Measurements from ENCODE around the gene ZC3H7B. TPM values are rescaled to one million over a fixed set of nuclear protein-coding genes. Genes with fewer than 3 reads are reported as not detected.

The ZC3H7B gene
- polyA plus RNA-seq, 3 donors, result 0.31 to 15.7 (median 0.49) TPM

DNA sequence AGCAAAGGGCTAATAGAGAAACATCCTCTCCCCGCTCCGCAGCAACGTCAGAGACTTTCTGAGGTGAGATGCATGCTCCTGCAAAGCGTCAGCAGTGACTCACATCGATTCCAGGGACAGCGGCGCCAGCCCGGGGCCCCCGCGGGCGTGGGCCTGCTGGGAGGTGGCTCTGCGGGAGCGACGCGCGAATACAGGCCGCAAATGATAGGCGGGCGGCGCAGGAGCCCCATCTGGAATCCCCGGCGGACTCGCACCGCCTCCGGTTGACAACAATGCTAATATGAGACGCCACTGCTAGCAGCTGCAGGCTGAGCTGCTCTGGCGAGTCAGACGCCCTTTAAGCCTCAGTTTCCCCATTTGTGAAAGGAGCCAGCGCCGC is 15.9 kb upstream of the ZC3H7B start:
- Histone ChIP-seq H3K9me3 (replicated peaks in 1 of 2; ENCODE audit: control insufficient read depth in 1 of 2, insufficient read depth in 1 of 2, low read length in 2 of 2) (no peaks in the 10 kb centered on the region), H3K27ac (ENCODE audit: low read depth in 1 of 2, low read length in 2 of 2) (peak overlapping the region; percentile 53 to 97), H3K4me3 (replicated peaks in 1 of 3; ENCODE audit: low read depth in 2 of 3, low read length in 3 of 3) (peak overlapping the region; percentile 75 to 99 (median 96)), H3K79me2 (ENCODE audit: insufficient read depth, low read length) (peaks cover 53% of the 10 kb centered on the region), H4K20me1 (ENCODE audit: insufficient read depth, low read length) (peaks cover 10% of the 10 kb centered on the region), H3K4me1 (ENCODE audit: control insufficient read depth in 1 of 2, insufficient read depth in 2 of 2, low read length in 2 of 2) (peaks cover 25 to 33% of the 10 kb centered on the region in 2 donors), H3K9ac (ENCODE audit: insufficient read depth, low read length, poor library complexity, severe bottlenecking) (peak overlapping the region; percentile 84), H3K27me3 (ENCODE audit: control insufficient read depth in 2 of 2, insufficient read depth in 2 of 2, low read length in 2 of 2) (no peaks in the 10 kb centered on the region), H3K36me3 (replicated peaks in 1 of 2; ENCODE audit: control insufficient read depth in 1 of 2, insufficient read depth in 2 of 2, low read length in 2 of 2) (peaks cover 15 to 25% of the 10 kb centered on the region in 2 donors), H2AFZ (ENCODE audit: insufficient read depth, low read depth, low read length, poor library complexity, severe bottlenecking) (peak overlapping the region; percentile 92), H3K4me2 (replicated peaks; ENCODE audit: extremely low read depth, low read length, poor library complexity, severe bottlenecking) (peak overlapping the region; percentile 100)
- Mint-ChIP-seq H3K36me3 (peaks cover 22 to 29% of the 10 kb centered on the region in 2 donors), H3K27ac (peak overlapping the region; percentile 93 to 99 (median 98)), H3K9me3 (no peaks in the 10 kb centered on the region), H3K4me1 (peaks cover 38% of the 10 kb centered on the region), H3K27me3 (ENCODE audit: low read depth in 3 of 3) (peaks cover 0 to 5% (median 0%) of the 10 kb centered on the region in 3 donors), H3K4me3 (peak overlapping the region; percentile 80 to 94)
- intact Hi-C loops (cut with micrococcal nuclease), result loop anchor here in 1 of 2 donors (5.0 to 10.0 kb wide), 5 partner anchors 81 to 1241 kb away; partner anchors contain the start of genes L3MBTL2, ST13, TEF and TOB2
- peak; percentile 41 to 81 (median 54) for DNase-seq
- TF ChIP-seq, protein P1, sequence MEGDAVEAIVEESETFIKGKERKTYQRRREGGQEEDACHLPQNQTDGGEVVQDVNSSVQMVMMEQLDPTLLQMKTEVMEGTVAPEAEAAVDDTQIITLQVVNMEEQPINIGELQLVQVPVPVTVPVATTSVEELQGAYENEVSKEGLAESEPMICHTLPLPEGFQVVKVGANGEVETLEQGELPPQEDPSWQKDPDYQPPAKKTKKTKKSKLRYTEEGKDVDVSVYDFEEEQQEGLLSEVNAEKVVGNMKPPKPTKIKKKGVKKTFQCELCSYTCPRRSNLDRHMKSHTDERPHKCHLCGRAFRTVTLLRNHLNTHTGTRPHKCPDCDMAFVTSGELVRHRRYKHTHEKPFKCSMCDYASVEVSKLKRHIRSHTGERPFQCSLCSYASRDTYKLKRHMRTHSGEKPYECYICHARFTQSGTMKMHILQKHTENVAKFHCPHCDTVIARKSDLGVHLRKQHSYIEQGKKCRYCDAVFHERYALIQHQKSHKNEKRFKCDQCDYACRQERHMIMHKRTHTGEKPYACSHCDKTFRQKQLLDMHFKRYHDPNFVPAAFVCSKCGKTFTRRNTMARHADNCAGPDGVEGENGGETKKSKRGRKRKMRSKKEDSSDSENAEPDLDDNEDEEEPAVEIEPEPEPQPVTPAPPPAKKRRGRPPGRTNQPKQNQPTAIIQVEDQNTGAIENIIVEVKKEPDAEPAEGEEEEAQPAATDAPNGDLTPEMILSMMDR (IDR thresholded peaks at IDR 0.05), result no peak
- WGBS (ENCODE audit: insufficient coverage), result 2% methylated on average over 30 of the region's 30 CpGs

DNA sequence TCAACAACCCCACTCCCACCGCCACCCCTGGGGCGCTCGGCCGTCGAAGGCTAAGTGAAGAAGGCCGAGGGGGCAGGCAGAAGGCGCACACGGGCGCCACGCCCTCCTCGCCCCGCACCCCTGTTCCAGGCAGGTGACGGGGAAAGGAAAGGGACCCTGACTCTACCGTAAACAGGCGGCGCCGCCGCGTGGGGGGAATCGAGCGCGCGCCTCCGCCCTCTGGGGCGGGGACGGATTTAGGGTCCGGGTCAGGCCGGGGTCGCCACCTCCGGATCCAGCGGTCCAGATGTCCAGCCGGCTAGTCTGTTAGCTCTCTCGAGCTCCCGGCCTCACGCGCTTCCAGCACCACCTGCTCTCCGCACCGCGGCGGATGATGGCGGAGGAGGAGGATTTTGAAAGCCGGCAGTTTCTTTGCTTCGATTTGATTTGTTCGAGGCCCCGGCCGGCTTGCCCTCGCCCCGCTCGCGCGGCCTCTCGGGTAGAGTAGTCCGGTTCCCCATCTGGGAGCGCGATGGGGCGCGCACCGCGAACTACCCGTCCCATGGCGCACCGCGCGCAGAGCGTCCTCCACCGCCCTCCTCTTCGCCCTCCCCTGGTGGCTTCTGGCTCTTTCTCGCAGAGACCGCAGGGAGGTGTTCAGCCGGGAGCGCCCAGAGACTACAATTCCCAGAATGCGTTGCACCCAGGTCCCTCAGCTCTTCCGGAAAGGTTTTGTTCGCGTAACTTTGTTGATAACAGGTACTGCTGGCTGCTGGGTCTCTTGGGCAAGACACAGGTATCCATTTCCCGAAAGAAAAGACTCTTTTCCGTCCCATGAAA is 15.3 kb upstream of the ZC3H7B start, which contains the start of gene RANGAP1:
TSS of gene RANGAP1 (minus strand) at position 368 of the 819 bp plus-strand sequence. CDS start 5,143 bp downstream, outside the sequence.
- peak within 1 kb of the TSS; percentile 84 for H3K9ac ChIP-seq (ENCODE audit: insufficient read depth, low read length, poor library complexity, severe bottlenecking)
- H3K4me1 ChIP-seq (ENCODE audit: control insufficient read depth in 1 of 2, insufficient read depth in 2 of 2, low read length in 2 of 2), result peaks cover 25 to 33% of the 10 kb centered on the region in 2 donors
- Mint-ChIP-seq H3K4me1 (peaks cover 34% of the 10 kb centered on the region), H3K36me3 (peaks cover 16 to 23% of the 10 kb centered on the region in 2 donors), H3K9me3 (no peaks in the 10 kb centered on the region), H3K27ac (peak within 1 kb of the TSS; percentile 95 to 99 (median 98)), H3K4me3 (peak within 1 kb of the TSS; percentile 80 to 94), H3K27me3 (ENCODE audit: low read depth in 3 of 3) (peaks cover 0 to 5% (median 0%) of the 10 kb centered on the region in 3 donors)
- peaks cover 47% of the 10 kb centered on the region for H3K79me2 ChIP-seq (ENCODE audit: insufficient read depth, low read length)
- peaks cover 9 to 19% of the 10 kb centered on the region in 2 donors for H3K36me3 ChIP-seq (replicated peaks in 1 of 2; ENCODE audit: control insufficient read depth in 1 of 2, insufficient read depth in 2 of 2, low read length in 2 of 2)
- peak within 1 kb of the TSS; percentile 92 for H2AFZ ChIP-seq (ENCODE audit: insufficient read depth, low read depth, low read length, poor library complexity, severe bottlenecking)
- H3K27me3 ChIP-seq (ENCODE audit: control insufficient read depth in 2 of 2, insufficient read depth in 2 of 2, low read length in 2 of 2), result no peaks in the 10 kb centered on the region
- peak; percentile 96 to 98 (median 98) for DNase-seq
- intact Hi-C loops (cut with micrococcal nuclease), result loop anchor here in 1 of 2 donors (2.0 to 10.0 kb wide), 6 partner anchors 81 to 1241 kb away; partner anchors contain the start of genes DESI1, L3MBTL2, ST13 and TEF
- H3K4me2 ChIP-seq (replicated peaks; ENCODE audit: extremely low read depth, low read length, poor library complexity, severe bottlenecking), result peak within 1 kb of the TSS; percentile 100
- H3K27ac ChIP-seq (ENCODE audit: low read depth in 1 of 2, low read length in 2 of 2), result peak within 1 kb of the TSS; percentile 67 to 97
- under 1% methylated on average over 75 of the region's 77 CpGs for WGBS (ENCODE audit: insufficient coverage)
- TF ChIP-seq, protein P1 (IDR thresholded peaks at IDR 0.05), result peak; percentile 4
- no peaks in the 10 kb centered on the region for H3K9me3 ChIP-seq (replicated peaks in 1 of 2; ENCODE audit: control insufficient read depth in 1 of 2, insufficient read depth in 1 of 2, low read length in 2 of 2)
- H3K4me3 ChIP-seq (replicated peaks in 1 of 3; ENCODE audit: low read depth in 2 of 3, low read length in 3 of 3), result peak within 1 kb of the TSS; percentile 90 to 99 (median 96)
- H4K20me1 ChIP-seq (ENCODE audit: insufficient read depth, low read length), result peaks cover 6% of the 10 kb centered on the region

All from CD14-positive monocyte (primary cell).